HG03342 (cell line): ENCODE results near the gene DESI2.

Experiments used
- ATAC-seq: cut with Tn5 transposase; IDR thresholded peaks from one replicate; pipeline ENCODE4 v1.9.1; 2021; ENCODE audit warnings: mild to moderate bottlenecking, moderate library complexity; ENCODE audit not compliant: unreplicated experiment

DESI2 gene

DNA sequence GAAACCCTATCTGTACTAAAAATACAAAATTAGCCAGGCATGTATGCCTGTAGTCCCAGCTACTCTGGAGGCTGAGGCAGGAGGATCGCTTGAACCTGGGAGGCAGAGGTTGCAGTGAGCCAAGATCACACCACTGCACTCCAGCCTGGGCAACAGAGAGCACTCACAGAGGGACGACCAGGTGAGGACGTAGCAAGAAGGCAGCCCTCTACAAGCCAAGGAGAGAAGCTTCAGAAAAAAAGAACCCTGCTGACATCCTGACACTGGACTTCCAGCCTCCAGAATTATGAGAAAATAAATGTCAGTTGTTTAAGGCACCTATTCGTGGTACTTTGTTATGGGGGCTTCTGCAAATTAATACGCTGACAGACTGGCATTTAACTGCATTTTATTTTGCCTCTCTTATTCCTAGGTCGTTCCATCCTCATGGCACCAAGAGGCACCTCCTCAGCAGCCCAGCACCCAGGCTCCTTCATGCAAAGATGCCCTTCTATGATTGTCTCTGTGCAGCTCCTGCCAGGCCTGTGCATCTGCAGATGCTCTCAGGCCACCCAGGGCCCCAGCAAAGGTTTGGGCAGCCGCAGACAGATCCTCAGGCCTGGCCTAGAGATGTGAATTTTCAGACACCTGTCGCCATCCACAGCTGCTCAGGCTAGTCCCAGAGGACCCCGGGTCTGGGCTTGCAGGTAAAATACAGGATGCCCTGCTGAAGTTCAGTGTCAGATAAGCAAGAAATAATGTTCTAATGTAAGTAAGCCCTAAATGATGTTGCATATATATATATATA, 96.5 kb downstream of the DESI2 start:
- no peak for ATAC-seq

DNA sequence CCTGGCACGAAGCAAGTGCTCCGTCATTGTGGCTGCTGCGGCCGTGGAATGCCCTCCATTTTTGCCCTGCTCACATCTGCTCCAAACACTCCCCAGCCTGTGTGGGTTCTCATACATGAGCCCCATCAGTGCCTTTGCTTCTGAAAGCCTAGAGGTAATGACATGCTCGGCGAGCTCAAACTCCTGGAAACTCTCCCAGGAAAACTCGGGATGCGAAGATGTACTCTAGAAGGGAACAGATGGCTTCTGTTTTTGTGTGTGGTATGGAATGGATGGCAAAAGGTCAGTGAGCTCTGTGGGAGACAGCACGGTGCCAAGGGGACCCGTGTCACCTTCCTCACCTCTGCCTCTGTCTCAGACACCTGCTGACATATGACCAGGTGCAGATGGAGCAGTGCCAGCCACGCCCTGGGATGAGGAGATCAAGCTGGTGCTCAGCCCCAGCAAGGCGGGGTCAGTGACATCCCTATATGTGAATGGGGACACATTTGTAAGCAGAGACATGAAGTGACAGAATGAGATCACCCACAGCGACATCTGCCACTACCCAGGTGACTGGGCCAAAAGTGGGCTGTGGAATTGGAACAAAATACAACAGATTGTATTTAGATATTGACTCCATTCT, 98.5 kb downstream of the DESI2 start:
- ATAC-seq, result no peak

- no peak for ATAC-seq
Measured at GRCh38 chr1:244755673-244756072, 102.7 kb downstream of the DESI2 start.

DNA sequence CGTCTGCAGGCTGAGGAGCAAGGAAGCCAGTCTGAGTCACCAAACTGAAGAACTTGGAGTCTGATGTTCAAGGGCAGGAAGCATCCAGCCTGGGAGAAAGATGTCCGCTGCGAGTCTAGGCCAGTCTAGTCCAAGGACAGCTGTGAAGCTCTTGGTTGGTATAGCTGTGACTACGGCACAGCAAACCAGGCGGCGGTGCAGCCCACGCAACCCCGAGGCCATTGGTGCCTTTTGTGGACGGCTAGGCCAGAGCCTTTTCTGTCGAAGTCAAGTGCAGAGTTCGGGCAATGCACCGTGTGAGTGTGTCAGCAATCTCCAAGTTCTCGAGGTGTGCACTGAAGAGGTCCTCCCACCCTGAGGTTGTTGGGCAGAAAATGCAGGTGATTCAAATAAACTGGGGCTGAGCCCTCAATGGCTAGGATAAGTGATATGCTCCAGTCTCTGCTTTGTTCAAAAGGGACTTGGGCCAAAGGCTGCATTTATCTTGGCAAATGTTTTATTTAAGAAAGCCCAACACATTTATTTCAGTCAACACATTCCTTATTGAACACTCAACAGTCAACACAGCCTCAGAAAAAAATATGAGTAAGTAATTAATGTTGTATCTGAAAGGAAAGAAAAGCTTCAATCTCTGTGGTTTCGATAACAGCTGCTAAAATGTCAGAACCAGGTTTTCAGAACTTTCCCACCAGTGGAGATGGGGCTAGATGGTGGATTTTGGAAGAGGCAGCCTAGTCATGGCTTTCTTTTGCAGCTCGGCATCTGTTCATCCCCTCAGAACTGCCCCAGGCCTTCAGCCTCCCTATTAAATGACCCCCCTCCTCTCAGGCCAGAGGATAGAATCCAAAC, 104.4 kb downstream of the DESI2 start:
- no peak for ATAC-seq
